ENCODE measurements around the gene ZNF691.

DNA sequence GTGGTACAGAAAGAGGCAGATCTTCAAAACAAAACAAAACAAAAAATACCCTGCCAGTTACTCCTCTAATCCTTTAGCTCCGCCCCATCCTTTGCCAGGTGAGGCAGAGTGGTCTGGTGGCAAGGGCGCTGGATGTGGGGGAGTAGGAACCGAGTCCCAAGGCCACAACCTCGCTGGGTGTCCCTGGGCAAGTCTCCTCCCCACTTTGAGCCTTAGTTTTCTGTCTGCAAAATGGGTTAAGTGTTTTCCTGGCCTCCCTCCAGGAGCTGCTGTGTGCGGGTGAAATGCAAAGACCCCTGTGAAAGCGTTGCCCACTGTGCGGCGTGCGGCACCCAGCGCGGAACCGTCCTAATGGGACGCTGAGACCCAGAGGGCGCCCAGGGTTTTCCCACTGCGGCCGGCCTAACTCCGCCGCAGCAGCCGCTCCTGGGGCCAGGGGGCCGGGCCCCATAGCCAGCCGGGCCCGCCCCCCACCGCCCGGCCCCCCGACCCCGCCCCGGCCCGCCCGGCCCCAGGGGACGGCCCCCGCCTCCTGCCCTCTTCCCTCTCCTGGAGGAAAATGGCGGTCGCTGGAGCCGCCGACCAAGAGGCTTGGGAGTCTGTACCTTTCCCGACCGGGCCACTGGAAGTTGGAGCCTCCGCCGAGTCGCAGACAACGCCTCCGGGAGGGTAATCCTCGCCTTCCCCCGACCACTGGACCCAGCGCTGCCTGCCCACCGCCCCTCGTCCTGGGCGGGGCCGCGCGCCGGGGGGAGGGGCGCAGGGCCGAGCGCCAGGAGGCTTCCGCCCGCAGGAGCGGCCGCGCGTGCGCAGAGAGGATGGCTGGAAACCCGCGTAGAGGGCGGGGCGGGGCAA, 29.6 kb upstream of the ZNF691 start, which contains the start of the genes ERMAP and SVBP:
- TF ChIP-seq, protein P1, sequence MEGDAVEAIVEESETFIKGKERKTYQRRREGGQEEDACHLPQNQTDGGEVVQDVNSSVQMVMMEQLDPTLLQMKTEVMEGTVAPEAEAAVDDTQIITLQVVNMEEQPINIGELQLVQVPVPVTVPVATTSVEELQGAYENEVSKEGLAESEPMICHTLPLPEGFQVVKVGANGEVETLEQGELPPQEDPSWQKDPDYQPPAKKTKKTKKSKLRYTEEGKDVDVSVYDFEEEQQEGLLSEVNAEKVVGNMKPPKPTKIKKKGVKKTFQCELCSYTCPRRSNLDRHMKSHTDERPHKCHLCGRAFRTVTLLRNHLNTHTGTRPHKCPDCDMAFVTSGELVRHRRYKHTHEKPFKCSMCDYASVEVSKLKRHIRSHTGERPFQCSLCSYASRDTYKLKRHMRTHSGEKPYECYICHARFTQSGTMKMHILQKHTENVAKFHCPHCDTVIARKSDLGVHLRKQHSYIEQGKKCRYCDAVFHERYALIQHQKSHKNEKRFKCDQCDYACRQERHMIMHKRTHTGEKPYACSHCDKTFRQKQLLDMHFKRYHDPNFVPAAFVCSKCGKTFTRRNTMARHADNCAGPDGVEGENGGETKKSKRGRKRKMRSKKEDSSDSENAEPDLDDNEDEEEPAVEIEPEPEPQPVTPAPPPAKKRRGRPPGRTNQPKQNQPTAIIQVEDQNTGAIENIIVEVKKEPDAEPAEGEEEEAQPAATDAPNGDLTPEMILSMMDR (IDR thresholded peaks at IDR 0.05; ENCODE audit: poor library complexity): no peak
- no peak for TF ChIP-seq EZH2 (IDR thresholded peaks at IDR 0.05; ENCODE audit: borderline replicate concordance)
